Measurements from ENCODE around the gene ADGRD2. TPM values are rescaled to one million over a fixed set of nuclear protein-coding genes. Genes with fewer than 3 reads are reported as not detected.

ADGRD2 gene
- total RNA-seq, 2 donors from 2014 or later: not detected

- no peak for ATAC-seq
- no peaks in the 10 kb centered on the region for H3K9me3 Mint-ChIP-seq
- no peak for DNase-seq (ENCODE audit: low spot score in 2 of 2)
- H3K27ac Mint-ChIP-seq: no peak overlapping the region
- no peaks in the 10 kb centered on the region for H3K36me3 Mint-ChIP-seq
Measured at GRCh38 chr9:124527781-124528180, 77.5 kb downstream of the ADGRD2 start.

Other genes starting within 250 kb of the ADGRD2 start
- 1 to 10 TPM; 3.1 to 5.4 TPM for gene NEK6, start 192.5 kb upstream of the ADGRD2 start, total RNA-seq
- gene PSMB7, start 35.0 kb upstream of the ADGRD2 start, total RNA-seq: 100 to 1,000 TPM; 158 to 167 TPM
- not detected for gene NR5A1, start 56.9 kb downstream of the ADGRD2 start, total RNA-seq